GM21526 (cell line): ENCODE data around the gene GNMT.

Experiments used
- ATAC-seq: cut with Tn5 transposase; IDR thresholded peaks from one replicate; pipeline ENCODE4 v1.9.1; 2021; ENCODE audit warnings: moderate library complexity; ENCODE audit not compliant: unreplicated experiment, low FRiP score

Gene GNMT

GRCh38 chr6:43009124-43009523 is 48.6 kb downstream of the GNMT start:
- ATAC-seq = no peak

DNA sequence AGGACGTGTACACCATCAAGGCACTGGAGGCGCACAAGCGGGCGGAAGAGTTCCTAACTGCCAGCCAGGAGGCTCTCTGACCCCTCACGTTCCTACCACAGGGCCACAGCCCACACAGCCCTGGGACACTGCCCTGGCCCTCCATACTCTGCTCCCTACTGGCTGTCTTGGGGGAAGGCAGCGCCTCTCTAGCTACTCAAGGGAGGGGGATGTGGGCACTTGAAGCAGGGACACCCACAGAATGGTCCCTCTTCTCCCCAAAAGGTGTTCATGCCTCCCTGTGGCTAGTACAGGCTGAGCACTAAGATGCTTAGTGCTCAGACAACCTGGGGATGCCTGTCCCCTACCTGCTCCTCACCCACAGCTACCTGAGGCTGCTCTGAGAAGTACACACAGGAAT is 50.7 kb downstream of the GNMT start:
- no peak for ATAC-seq

DNA sequence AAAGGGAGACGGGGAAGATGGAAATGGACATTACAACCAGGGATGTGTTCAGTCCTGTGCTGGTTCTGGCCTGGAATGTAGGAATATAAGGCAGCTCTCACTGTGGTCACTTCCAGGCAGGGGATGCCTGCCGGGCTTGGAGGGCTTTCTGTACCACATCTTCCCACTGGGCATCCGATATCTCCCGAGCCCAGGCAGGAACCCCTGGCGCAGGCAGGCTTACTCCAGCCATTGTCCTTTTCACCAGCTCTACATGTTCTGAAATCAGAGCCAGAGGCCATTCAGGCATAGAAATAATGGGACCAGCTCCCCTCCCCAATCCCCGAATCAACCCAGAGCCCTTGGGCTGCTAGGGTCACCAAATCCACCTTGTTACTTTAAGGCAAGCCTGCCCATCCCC is 51.8 kb downstream of the GNMT start:
- ATAC-seq = no peak

- ATAC-seq = peak; percentile 4
Measured at GRCh38 chr6:43013097-43013842, 52.7 kb downstream of the GNMT start.
